Keratinocyte (primary cell): ENCODE measurements around the gene SCMH1. TPM values are rescaled to one million over a fixed set of nuclear protein-coding genes. Genes with fewer than 3 reads are reported as not detected.

Source experiments
- DNase-seq: peaks from one replicate; pipeline ENCODE4 v3.0.0-alpha.2; 2011; ENCODE audit warnings: low read depth, missing footprints, low spot score
- FAIRE-seq: peaks from 2 replicates; lab custom pipeline; 2011; peaks lifted over from hg19 to GRCh38; lab: Jason Lieb, UNC
- H2AFZ ChIP-seq: 2 replicates; pipeline ENCODE4 v1.6.0; 2012; ENCODE audit warnings: low read length, control low read depth, inconsistent platforms; ENCODE audit not compliant: control insufficient read depth
- H3K27ac ChIP-seq: 2 replicates; pipeline ENCODE4 v1.5.1; 2011; ENCODE audit warnings: low read length; ENCODE audit not compliant: control insufficient read depth, insufficient read depth
- H3K27me3 ChIP-seq: 3 replicates; pipeline ENCODE4 v1.6.0; 2011; ENCODE audit warnings: low read length; ENCODE audit not compliant: control insufficient read depth, insufficient read depth; ENCODE audit errors: extremely low read depth
- H3K36me3 ChIP-seq, 2 experiments: 2 replicates in 1 of 2; 3 replicates in 1 of 2; pipeline ENCODE4 v1.5.1; 2011; ENCODE audit warnings: low read length in 2 of 2, mild to moderate bottlenecking in 1 of 2; ENCODE audit not compliant: control insufficient read depth in 2 of 2, insufficient read depth in 2 of 2; ENCODE audit errors: extremely low read depth in 1 of 2
- H3K4me1 ChIP-seq: 3 replicates; pipeline ENCODE4 v1.5.1; 2011; ENCODE audit warnings: low read length; ENCODE audit not compliant: control insufficient read depth, insufficient read depth; ENCODE audit errors: extremely low read depth
- H3K4me2 ChIP-seq: 3 replicates; pipeline ENCODE4 v1.6.0; 2011; ENCODE audit warnings: low read depth, low read length; ENCODE audit not compliant: control insufficient read depth, insufficient read depth; ENCODE audit errors: extremely low read depth
- H3K4me3 ChIP-seq, 3 experiments: fragments of 200-600 bp in 1 of 3; sonication (generic) in 1 of 3; 2 replicates in 2 of 3; 3 replicates in 1 of 3; pipeline ENCODE4 v1.5.1; 2011 to 2016; ENCODE audit warnings: low read length in 3 of 3, mild to moderate bottlenecking in 3 of 3, control low read depth in 2 of 3, inconsistent platforms in 1 of 3, low read depth in 1 of 3, mixed read lengths in 1 of 3, mixed run types in 1 of 3, moderate library complexity in 1 of 3; ENCODE audit not compliant: control insufficient read depth in 2 of 3, insufficient read depth in 2 of 3; ENCODE audit errors: extremely low read depth in 1 of 3
- H3K79me2 ChIP-seq: 2 replicates; pipeline ENCODE4 v1.6.0; 2012; ENCODE audit warnings: low read length; ENCODE audit not compliant: control insufficient read depth, insufficient read depth
- H3K9ac ChIP-seq: 3 replicates; pipeline ENCODE4 v1.6.0; 2011; ENCODE audit warnings: low read length; ENCODE audit not compliant: control insufficient read depth, insufficient read depth; ENCODE audit errors: extremely low read depth
- H3K9me1 ChIP-seq: 3 replicates; pipeline ENCODE4 v1.6.0; 2011; ENCODE audit warnings: low read length; ENCODE audit not compliant: control insufficient read depth, insufficient read depth; ENCODE audit errors: extremely low read depth
- H3K9me3 ChIP-seq: 2 replicates; pipeline ENCODE4 v1.5.1; 2012; ENCODE audit warnings: low read depth, low read length; ENCODE audit not compliant: control insufficient read depth
- H4K20me1 ChIP-seq: 3 replicates; pipeline ENCODE4 v1.6.0; 2011; ENCODE audit warnings: low read length; ENCODE audit not compliant: control insufficient read depth, insufficient read depth; ENCODE audit errors: extremely low read depth
- CTCF ChIP-seq, 3 experiments: IDR thresholded peaks in 1 of 3; conservative IDR thresholded peaks in 1 of 3; optimal IDR thresholded peaks in 1 of 3; 2 replicates in 2 of 3; 3 replicates in 1 of 3; pipeline versions ENCODE3 to v1.5.1; 2011; ENCODE audit warnings: low read length in 3 of 3, mild to moderate bottlenecking in 3 of 3, moderate library complexity in 2 of 3, control low read depth in 1 of 3, inconsistent platforms in 1 of 3; ENCODE audit not compliant: insufficient read depth in 2 of 3; ENCODE audit errors: extremely low read depth in 1 of 3
- EZH2 ChIP-seq: IDR thresholded peaks from one replicate; pipeline ENCODE4 v1.6.1; 2012; ENCODE audit warnings: inconsistent platforms, mild to moderate bottlenecking, low read length, moderate library complexity
- dilution Hi-C: fragments of 300-500 bp; cut with MboI; formaldehyde crosslinking; loops from one replicate; pipeline ENCODE4 v1.7.0; 2020; ENCODE audit warnings: low sequenced_read_pairs; ENCODE audit not compliant: extremely low pct_ligation_motif_present
- polyA plus RNA-seq, 5 experiments: library from polyadenylated mRNA; depleted of rRNA in 3 of 5; stranded (reverse) in 3 of 5; stranded (forward) in 1 of 5; unstranded in 1 of 5; fragments of >200 nt; gene quantifications; 1 replicate in 1 of 5; 2 replicates in 3 of 5; 3 replicates in 1 of 5; pipeline versions ENCODE4 v1.2.1 to v1.2.3, GENCODE V29; 2011 to 2012; ENCODE audit warnings: missing spikeins in 2 of 5, low read depth in 1 of 5, low replicate concordance in 1 of 5

The SCMH1 gene
- polyA plus RNA-seq, 1 donor (not counting 4 experiments of a cell fraction or from before 2014, with no cell fraction given), result 29.9 TPM

DNA sequence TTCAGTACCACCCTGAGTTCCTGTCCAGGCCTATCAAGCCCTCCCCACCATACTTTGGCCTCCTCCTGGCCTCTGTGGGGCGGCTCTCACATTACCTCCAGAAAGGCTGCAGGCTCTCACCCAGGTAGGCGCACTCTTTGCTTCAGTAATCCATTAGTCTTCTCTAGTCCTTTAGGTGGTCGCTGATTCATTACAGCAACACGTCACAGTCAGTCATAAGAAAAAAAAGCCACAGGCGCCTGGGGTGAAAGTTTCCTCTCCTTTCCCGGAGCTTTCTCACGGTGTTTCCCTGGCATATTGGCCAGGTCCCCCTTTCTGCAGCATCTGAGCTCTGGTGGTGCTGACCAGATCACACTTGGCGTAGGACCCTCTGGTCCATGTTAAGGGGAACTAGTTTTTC, 232.6 kb downstream of the SCMH1 start:
- H3K9me1 ChIP-seq, result peaks cover 2% of the 10 kb centered on the region
- H4K20me1 ChIP-seq, result no peaks in the 10 kb centered on the region
- H3K27me3 ChIP-seq, result no peaks in the 10 kb centered on the region
- H3K9ac ChIP-seq, result no peak overlapping the region
- no peak overlapping the region for H3K4me2 ChIP-seq
- H3K4me1 ChIP-seq, result peaks cover 43% of the 10 kb centered on the region
- dilution Hi-C loops, result no loop called here
- FAIRE-seq, result no peak
- no peaks in the 10 kb centered on the region for H3K9me3 ChIP-seq
- H3K79me2 ChIP-seq, result peaks cover 14% of the 10 kb centered on the region
- no peak for DNase-seq
- H3K36me3 ChIP-seq, result peaks cover 54 to 78% of the 10 kb centered on the region in 2 experiments
- no peak for TF ChIP-seq EZH2
- no peak for TF ChIP-seq CTCF (optimal IDR thresholded peaks at IDR 0.05 in 1 of 3, IDR thresholded peaks at IDR 0.05 in 1 of 3, conservative IDR thresholded peaks at IDR 0.05 in 1 of 3; ENCODE audit: extremely low read depth in 1 of 3, insufficient read depth in 2 of 3, low read length in 3 of 3)
- H2AFZ ChIP-seq, result no peak overlapping the region
- H3K27ac ChIP-seq, result peak overlapping the region; percentile 46
- no peak overlapping the region for H3K4me3 ChIP-seq

DNA sequence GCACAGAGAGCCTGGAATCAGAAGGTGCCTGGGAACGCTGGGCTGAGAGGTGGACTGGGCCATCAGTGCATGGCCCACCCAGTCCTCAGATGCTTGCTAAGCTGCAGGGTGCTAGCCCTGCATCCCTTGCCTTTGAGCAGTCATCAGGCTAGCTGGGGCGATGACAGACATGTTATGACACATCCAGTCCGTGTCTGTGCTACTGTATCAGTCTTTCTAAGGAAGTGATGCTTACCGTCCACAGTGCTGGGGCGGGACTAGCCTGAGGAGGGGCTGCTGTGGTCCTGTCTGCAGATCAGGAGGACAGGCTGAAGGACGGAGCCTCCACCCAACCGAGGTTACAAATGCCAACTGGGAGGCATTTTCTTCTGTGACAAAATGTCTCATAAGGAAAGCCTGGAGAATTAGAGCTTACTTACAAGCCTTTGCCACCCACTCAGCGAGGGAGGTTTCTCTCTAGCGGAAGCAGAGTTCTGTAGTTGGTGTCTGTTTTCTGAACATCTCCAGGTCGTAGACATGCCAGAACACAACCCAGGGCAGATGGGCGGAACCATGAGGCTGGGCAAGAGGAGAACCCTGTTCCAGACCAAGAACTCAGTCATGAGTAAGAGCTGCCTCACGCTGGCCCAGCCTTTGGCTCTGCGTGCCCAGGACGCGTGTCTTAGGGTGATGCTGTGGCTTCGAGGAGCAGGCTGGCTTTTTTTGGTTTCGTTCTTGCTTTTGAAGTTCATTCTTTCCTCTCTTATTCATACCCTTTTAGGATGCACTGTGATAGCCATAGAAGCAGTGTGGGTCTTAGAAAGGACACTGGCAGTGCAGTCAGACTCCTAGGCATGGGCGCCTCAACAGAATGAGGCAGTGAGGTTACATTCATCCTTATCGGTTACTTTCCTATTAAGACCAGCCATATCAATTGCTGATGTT, 234.9 kb downstream of the SCMH1 start:
- Histone ChIP-seq H2AFZ (peak overlapping the region; percentile 51), H3K9me1 (peaks cover 2% of the 10 kb centered on the region), H3K4me2 (peak overlapping the region; percentile 94), H3K79me2 (peaks cover 19% of the 10 kb centered on the region), H3K4me1 (peaks cover 59% of the 10 kb centered on the region), H3K27ac (peak overlapping the region; percentile 92), H3K4me3 (peak overlapping the region in 2 of 3 experiments; percentile 50 to 66), H3K36me3 (peaks cover 49 to 83% of the 10 kb centered on the region in 2 experiments), H3K9me3 (no peaks in the 10 kb centered on the region), H4K20me1 (peaks cover 7% of the 10 kb centered on the region), H3K9ac (peak overlapping the region; percentile 76), H3K27me3 (no peaks in the 10 kb centered on the region)
- peak in 1 of 3 experiments; percentile 11 for TF ChIP-seq CTCF (optimal IDR thresholded peaks at IDR 0.05 in 1 of 3, IDR thresholded peaks at IDR 0.05 in 1 of 3, conservative IDR thresholded peaks at IDR 0.05 in 1 of 3; ENCODE audit: extremely low read depth in 1 of 3, insufficient read depth in 2 of 3, low read length in 3 of 3)
- no peak for TF ChIP-seq EZH2
- DNase-seq (peak; percentile 97), FAIRE-seq (peak; percentile 99)
- dilution Hi-C loops, result no loop called here
